GM18870 (cell line): Measurements from ENCODE around the gene DYNLRB1.

Experiments
- ATAC-seq: cut with Tn5 transposase; IDR thresholded peaks from one replicate; pipeline ENCODE4 v1.9.1; 2021; ENCODE audit warnings: moderate library complexity; ENCODE audit not compliant: unreplicated experiment

DYNLRB1 gene

GRCh38 chr20:34532756-34533155, 16.5 kb downstream of the DYNLRB1 start:
- ATAC-seq = no peak

GRCh38 chr20:34534391-34535165, 18.4 kb downstream of the DYNLRB1 start:
- no peak for ATAC-seq

GRCh38 chr20:34535301-34535840, 19.1 kb downstream of the DYNLRB1 start:
- no peak for ATAC-seq

- no peak for ATAC-seq
Measured at GRCh38 chr20:34535857-34536256, 19.6 kb downstream of the DYNLRB1 start.

- no peak for ATAC-seq
Measured at GRCh38 chr20:34536798-34537394, 20.7 kb downstream of the DYNLRB1 start.

- no peak for ATAC-seq
Measured at GRCh38 chr20:34537651-34538050, 21.4 kb downstream of the DYNLRB1 start.

GRCh38 chr20:34538671-34539123, 22.5 kb downstream of the DYNLRB1 start:
- no peak for ATAC-seq

- ATAC-seq = no peak
Measured at GRCh38 chr20:34539756-34540155, 23.5 kb downstream of the DYNLRB1 start.

GRCh38 chr20:34540596-34541263, 24.5 kb downstream of the DYNLRB1 start:
- no peak for ATAC-seq

GRCh38 chr20:34541264-34541901, 25.2 kb downstream of the DYNLRB1 start:
- ATAC-seq = no peak

GRCh38 chr20:34541917-34542316, 25.7 kb downstream of the DYNLRB1 start:
- ATAC-seq = no peak

GRCh38 chr20:34542439-34542838, 26.2 kb downstream of the DYNLRB1 start:
- ATAC-seq = no peak

GRCh38 chr20:34543463-34544056, 27.3 kb downstream of the DYNLRB1 start:
- ATAC-seq = no peak

GRCh38 chr20:34544109-34544796, 28.0 kb downstream of the DYNLRB1 start:
- ATAC-seq = no peak

GRCh38 chr20:34546751-34547181, 30.5 kb downstream of the DYNLRB1 start:
- no peak for ATAC-seq

- ATAC-seq = no peak
Measured at GRCh38 chr20:34547844-34548613, 31.8 kb downstream of the DYNLRB1 start.

- ATAC-seq = no peak
Measured at GRCh38 chr20:34549291-34549928, 33.2 kb downstream of the DYNLRB1 start.

GRCh38 chr20:34549929-34550305, 33.7 kb downstream of the DYNLRB1 start:
- ATAC-seq = no peak

- no peak for ATAC-seq
Measured at GRCh38 chr20:34552569-34552968, 36.3 kb downstream of the DYNLRB1 start.
